Astrocyte of the spinal cord (primary cell): ENCODE results near the gene RRN3.
"Not testable (repeated sequence)": the region's sequence is repeated elsewhere in the genome, so short reads cannot be mapped to it uniquely, and the experiment has no call there.

Source experiments
- DNase-seq: peaks from one replicate; pipeline ENCODE4 v3.0.0; 2011; ENCODE audit warnings: low read depth, low spot score
- H3K4me3 ChIP-seq: 2 replicates; pipeline ENCODE4 v1.5.1; 2011; ENCODE audit warnings: low read depth, mild to moderate bottlenecking, low read length, moderate library complexity
- in situ Hi-C: cut with HindIII; loops from 2 replicates; pipeline ENCODE4 v1.10.0; 2017; ENCODE audit warnings: low sequenced_read_pairs

RRN3 gene

DNA sequence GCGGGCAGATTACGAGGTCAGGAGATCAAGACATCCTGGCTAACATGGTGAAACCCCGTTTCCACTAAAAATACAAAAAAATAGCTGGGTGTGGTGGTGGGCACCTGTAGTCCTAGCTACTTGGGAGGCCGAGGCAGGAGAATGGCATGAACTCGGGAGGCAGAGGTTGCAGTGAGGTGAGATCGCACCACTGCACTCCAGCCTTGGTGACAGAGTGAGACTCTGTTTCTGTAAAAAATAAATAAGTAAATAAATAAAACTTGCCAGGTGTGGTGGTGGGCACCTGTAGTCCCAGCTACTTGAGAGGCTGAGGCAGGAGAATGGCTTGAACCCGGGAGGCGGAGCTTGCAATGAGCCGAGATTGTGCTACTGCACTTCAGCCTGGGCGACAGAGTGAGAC, 81.1 kb downstream of the RRN3 start:
- H3K4me3 ChIP-seq, in situ Hi-C loops, DNase-seq: not testable (repeated sequence)
